AG04449 (cell line): ENCODE data around the gene BICD2.
A peak's percentile ranks its signal among the peaks of the same experiment; 100 is the strongest.

ENCODE experiments used
- CTCF ChIA-PET: fragments of 350-600 bp; formaldehyde crosslinking; extraction: SDS; loops from one replicate; lab custom pipeline; 2021; ENCODE audit warnings: antibody characterized with exemption; lab: Yijun Ruan, JAX
- POLR2A ChIA-PET: fragments of 400-600, 350-600 bp; formaldehyde crosslinking; extraction: SDS; loops from one replicate; lab custom pipeline; 2020; ENCODE audit warnings: antibody characterized with exemption, inconsistent platforms; lab: Yijun Ruan, JAX
- DNase-seq: peaks from one replicate; pipeline ENCODE4 v3.0.0-alpha.2; 2010; ENCODE audit warnings: low read depth, low spot score
- H3K4me3 ChIP-seq: 2 replicates; pipeline ENCODE4 v1.5.1; 2011; ENCODE audit warnings: low read depth, mild to moderate bottlenecking, control low read depth, low read length
- CTCF ChIP-seq: IDR thresholded peaks from one replicate; pipeline ENCODE4 v1.5.1; 2011; ENCODE audit warnings: mild to moderate bottlenecking, moderate library complexity, low read length, control low read depth, inconsistent platforms; ENCODE audit not compliant: insufficient read depth; ENCODE audit errors: missing control alignments

The BICD2 gene

GRCh38 chr9:92735636-92736562, 28.7 kb downstream of the BICD2 start:
- H3K4me3 ChIP-seq = no peak overlapping the region
- POLR2A ChIA-PET = no interaction called here
- CTCF ChIA-PET = interaction anchor here (3.9 kb wide), 1 partner anchor 19 kb away, joined by 17 read pairs; no protein-coding TSS in a partner anchor
- TF ChIP-seq CTCF = no peak
- no peak for DNase-seq

GRCh38 chr9:92734931-92735635, 29.6 kb downstream of the BICD2 start:
- ChIA-PET POLR2A (no interaction called here), CTCF (interaction anchor here (3.9 to 4.6 kb wide), 2 partner anchors 18 to 56 kb away, joined by 17 to 29 read pairs; no protein-coding TSS in a partner anchor)
- no peak for DNase-seq
- no peak for TF ChIP-seq CTCF
- H3K4me3 ChIP-seq = no peak overlapping the region

GRCh38 chr9:92730897-92731296, 33.7 kb downstream of the BICD2 start:
- H3K4me3 ChIP-seq = no peak overlapping the region
- no peak for TF ChIP-seq CTCF
- CTCF ChIA-PET = interaction anchor here (4.6 to 9.6 kb wide), 2 partner anchors 15 to 60 kb away, joined by 29 to 107 read pairs; no protein-coding TSS in a partner anchor
- no peak for DNase-seq
- POLR2A ChIA-PET = no interaction called here

- ChIA-PET POLR2A (no interaction called here), CTCF (interaction anchor here (0.8 to 9.6 kb wide), 10 partner anchors 8 to 61 kb away, joined by 3 to 107 read pairs (median 4); no protein-coding TSS in a partner anchor)
- H3K4me3 ChIP-seq = no peak overlapping the region
- DNase-seq = no peak
- no peak for TF ChIP-seq CTCF
Measured at GRCh38 chr9:92729735-92730155, 34.9 kb downstream of the BICD2 start.

GRCh38 chr9:92728831-92729734, 35.5 kb downstream of the BICD2 start:
- H3K4me3 ChIP-seq = no peak overlapping the region
- ChIA-PET CTCF (interaction anchor here (0.8 to 9.6 kb wide), 12 partner anchors 8 to 66 kb away, joined by 3 to 107 read pairs (median 4); no protein-coding TSS in a partner anchor), POLR2A (no interaction called here)
- peak; percentile 77 for TF ChIP-seq CTCF
- no peak for DNase-seq
